ENCODE data around the gene VSX2.

GRCh38 chr14:74239848-74240793 is 872 bp downstream of the VSX2 start:
- no peak for TF ChIP-seq POLR2A (IDR thresholded peaks at IDR 0.05)
- no peak for TF ChIP-seq CTCF (IDR thresholded peaks at IDR 0.05)

All from sigmoid colon (tissue), 3 donors.